ENCODE results near the gene EIF3L. TPM values are rescaled to one million over a fixed set of nuclear protein-coding genes. Genes with fewer than 3 reads are reported as not detected.

Gene EIF3L
- total RNA-seq, 2 donors from 2014 or later = 193 to 284 TPM

DNA sequence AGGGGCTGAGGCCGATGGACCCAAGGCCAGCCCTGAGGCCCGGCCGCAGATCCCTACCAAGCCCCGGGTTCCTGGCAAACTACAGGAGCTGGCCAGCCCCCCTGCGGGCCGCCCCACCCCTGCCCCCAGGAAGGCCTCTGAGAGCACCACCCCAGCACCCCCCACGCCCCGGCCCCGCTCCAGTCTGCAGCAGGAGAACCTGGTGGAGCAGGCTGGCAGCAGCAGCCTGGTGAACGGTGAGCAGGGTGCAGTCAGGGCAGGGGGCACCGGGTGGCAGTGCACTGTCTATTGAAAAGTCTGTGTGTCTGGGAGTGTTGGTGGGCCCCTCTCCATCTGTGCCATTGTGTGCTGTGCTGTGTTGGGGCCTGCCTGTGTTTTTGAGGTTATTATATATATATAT lies 73.0 kb downstream of the EIF3L start:
- Histone ChIP-seq H3K9me3 (no peaks in the 10 kb centered on the region), H3K27ac (no peak overlapping the region), H3K4me1 (no peaks in the 10 kb centered on the region), H3K4me3 (no peak overlapping the region), H3K27me3 (no peaks in the 10 kb centered on the region), H3K36me3 (peaks cover 51% of the 10 kb centered on the region)
- TF ChIP-seq, protein P1, sequence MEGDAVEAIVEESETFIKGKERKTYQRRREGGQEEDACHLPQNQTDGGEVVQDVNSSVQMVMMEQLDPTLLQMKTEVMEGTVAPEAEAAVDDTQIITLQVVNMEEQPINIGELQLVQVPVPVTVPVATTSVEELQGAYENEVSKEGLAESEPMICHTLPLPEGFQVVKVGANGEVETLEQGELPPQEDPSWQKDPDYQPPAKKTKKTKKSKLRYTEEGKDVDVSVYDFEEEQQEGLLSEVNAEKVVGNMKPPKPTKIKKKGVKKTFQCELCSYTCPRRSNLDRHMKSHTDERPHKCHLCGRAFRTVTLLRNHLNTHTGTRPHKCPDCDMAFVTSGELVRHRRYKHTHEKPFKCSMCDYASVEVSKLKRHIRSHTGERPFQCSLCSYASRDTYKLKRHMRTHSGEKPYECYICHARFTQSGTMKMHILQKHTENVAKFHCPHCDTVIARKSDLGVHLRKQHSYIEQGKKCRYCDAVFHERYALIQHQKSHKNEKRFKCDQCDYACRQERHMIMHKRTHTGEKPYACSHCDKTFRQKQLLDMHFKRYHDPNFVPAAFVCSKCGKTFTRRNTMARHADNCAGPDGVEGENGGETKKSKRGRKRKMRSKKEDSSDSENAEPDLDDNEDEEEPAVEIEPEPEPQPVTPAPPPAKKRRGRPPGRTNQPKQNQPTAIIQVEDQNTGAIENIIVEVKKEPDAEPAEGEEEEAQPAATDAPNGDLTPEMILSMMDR (IDR thresholded peaks at IDR 0.05) = no peak
- DNase-seq (ENCODE audit: low spot score) = no peak

DNA sequence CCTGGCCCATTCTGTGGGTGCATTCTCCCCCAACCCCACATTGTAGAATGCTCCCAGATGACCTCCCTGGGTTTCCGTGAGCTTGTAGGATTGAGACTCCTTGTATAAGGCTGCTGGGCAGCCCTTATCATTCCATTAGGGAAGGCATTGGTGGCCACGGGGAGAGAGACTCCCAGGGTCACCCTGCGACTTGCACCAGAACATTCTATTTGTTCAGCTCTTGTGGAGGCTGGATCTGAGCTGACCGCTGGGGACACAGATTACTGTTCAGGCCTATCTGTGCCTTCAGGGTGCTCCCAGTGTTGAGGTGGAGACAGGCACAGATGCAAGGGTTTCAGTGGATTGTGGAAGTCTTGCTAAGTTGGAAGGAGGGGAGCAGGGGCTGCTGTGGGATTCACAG lies 74.7 kb downstream of the EIF3L start:
- TF ChIP-seq, protein P1 (IDR thresholded peaks at IDR 0.05) = no peak

DNA sequence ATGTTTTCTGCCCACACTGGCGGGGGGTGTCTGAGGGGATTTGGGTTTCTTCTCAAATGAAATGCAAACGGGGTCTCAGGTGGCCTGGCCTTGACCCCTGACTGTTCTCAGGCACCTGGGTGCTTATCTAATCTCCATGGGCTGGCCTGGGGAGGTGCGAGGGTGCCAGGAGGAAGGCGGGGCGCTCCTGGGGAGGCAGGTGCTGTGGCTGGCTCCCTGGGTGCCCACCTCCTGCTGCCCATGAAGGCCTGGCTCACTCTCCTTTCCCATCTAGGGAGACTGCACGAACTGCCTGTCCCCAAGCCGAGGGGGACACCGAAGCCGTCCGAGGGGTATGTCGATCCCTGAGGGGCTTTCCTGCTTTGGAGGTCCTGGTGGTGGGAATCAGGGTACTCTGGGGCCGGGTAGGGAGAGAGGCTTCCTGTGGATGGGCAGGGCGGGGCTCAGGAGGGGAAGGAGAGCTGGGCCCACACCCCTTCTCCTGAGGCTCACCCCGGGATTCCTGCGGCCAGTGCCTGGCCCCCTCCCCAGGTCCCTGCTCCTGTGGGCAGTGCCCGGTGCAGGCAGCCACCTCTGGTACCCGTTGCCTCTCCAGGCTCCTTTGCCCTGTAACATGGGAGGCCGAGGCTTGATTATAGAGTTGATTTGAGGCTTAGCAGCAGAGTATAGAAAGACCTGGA lies 75.3 kb downstream of the EIF3L start:
- H3K4me3 ChIP-seq = no peak overlapping the region
- TF ChIP-seq, protein P1 (IDR thresholded peaks at IDR 0.05) = no peak
- no peak overlapping the region for H3K27ac ChIP-seq
- DNase-seq (ENCODE audit: low spot score) = no peak
- H3K36me3 ChIP-seq = peaks cover 56% of the 10 kb centered on the region
- no peaks in the 10 kb centered on the region for H3K4me1 ChIP-seq
- H3K27me3 ChIP-seq = no peaks in the 10 kb centered on the region
- H3K9me3 ChIP-seq = no peaks in the 10 kb centered on the region

More for the DNA sequence above, 74.7 kb downstream of the EIF3L start:
- no peaks in the 10 kb centered on the region for H3K9me3 ChIP-seq
- no peaks in the 10 kb centered on the region for H3K27me3 ChIP-seq
- H3K27ac ChIP-seq = no peak overlapping the region
- no peak for DNase-seq (ENCODE audit: low spot score)
- no peak overlapping the region for H3K4me3 ChIP-seq
- H3K36me3 ChIP-seq = peaks cover 53% of the 10 kb centered on the region
- H3K4me1 ChIP-seq = no peaks in the 10 kb centered on the region

DNA sequence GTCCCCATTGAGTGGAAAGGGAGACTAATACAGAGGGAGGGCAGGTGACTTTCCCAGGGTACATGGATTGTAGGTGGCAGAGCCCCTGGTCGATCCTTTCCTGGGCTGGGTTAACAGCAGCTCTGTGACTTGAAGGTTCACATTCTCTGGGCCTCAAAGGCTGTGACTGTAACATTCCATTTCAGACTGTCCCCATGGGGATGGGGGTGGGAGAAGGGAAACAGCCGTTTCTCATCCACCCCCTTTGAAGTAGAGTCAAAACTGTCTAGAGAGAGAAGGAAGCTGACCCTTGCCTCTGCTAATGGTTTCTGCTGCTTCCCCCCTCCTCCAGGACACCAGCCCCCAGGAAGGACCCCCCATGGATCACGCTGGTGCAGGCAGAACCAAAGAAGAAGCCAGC lies 76.1 kb downstream of the EIF3L start:
- Histone ChIP-seq H3K4me1 (no peaks in the 10 kb centered on the region), H3K9me3 (no peaks in the 10 kb centered on the region), H3K27ac (no peak overlapping the region), H3K36me3 (peaks cover 53% of the 10 kb centered on the region), H3K4me3 (no peak overlapping the region), H3K27me3 (no peaks in the 10 kb centered on the region)
- DNase-seq (ENCODE audit: low spot score) = no peak
- TF ChIP-seq, protein P1 (IDR thresholded peaks at IDR 0.05) = no peak

DNA sequence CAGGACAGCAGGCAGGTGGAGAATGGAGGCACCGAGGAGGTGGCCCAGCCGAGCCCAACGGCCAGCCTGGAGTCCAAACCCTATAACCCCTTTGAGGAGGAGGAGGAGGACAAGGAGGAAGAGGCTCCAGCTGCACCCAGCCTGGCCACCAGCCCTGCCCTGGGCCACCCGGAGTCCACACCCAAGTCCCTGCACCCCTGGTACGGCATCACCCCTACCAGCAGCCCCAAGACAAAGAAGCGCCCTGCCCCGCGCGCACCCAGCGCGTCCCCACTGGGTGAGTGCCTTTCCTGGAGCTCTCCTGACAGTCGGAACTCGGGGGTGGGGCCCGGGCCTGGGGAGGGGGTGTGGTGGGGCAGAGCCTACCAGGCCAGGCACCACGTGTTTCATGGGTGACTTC lies 76.5 kb downstream of the EIF3L start:
- no peak for DNase-seq (ENCODE audit: low spot score)
- no peak overlapping the region for H3K4me3 ChIP-seq
- TF ChIP-seq, protein P1 (IDR thresholded peaks at IDR 0.05) = no peak
- H3K27ac ChIP-seq = no peak overlapping the region
- no peaks in the 10 kb centered on the region for H3K27me3 ChIP-seq
- H3K36me3 ChIP-seq = peaks cover 52% of the 10 kb centered on the region
- H3K4me1 ChIP-seq = no peaks in the 10 kb centered on the region
- H3K9me3 ChIP-seq = no peaks in the 10 kb centered on the region

DNA sequence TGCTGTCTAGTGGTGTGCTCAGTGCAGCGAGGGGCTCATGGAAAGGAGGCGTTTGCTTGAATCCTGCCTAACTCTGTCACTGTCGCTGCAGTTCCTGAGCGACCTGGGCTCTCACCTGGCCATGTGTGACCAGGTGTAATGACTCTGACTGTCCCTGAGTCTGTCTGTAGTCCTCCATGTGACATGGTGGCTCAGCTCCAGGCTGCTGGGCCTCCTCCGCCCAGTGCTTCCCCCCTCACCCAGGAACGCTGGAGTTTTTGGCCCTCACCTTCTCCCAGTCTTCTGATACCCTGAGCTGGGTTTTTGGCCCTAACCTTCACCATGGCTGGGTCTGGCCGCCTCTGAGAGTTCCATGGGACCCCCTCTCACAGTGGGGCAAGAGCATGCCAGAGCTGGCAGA lies 77.1 kb downstream of the EIF3L start:
- peaks cover 52% of the 10 kb centered on the region for H3K36me3 ChIP-seq
- H3K9me3 ChIP-seq = no peaks in the 10 kb centered on the region
- H3K27ac ChIP-seq = no peak overlapping the region

More for the DNA sequence above, 77.1 kb downstream of the EIF3L start:
- DNase-seq (ENCODE audit: low spot score) = no peak
- Histone ChIP-seq H3K4me3 (no peak overlapping the region), H3K27me3 (no peaks in the 10 kb centered on the region), H3K4me1 (peaks cover 0 to 1% of the 10 kb centered on the region in 2 donors)
- TF ChIP-seq, protein P1 (IDR thresholded peaks at IDR 0.05) = no peak
